Measurements from ENCODE around the gene DIPK1B.

The DIPK1B gene

DNA sequence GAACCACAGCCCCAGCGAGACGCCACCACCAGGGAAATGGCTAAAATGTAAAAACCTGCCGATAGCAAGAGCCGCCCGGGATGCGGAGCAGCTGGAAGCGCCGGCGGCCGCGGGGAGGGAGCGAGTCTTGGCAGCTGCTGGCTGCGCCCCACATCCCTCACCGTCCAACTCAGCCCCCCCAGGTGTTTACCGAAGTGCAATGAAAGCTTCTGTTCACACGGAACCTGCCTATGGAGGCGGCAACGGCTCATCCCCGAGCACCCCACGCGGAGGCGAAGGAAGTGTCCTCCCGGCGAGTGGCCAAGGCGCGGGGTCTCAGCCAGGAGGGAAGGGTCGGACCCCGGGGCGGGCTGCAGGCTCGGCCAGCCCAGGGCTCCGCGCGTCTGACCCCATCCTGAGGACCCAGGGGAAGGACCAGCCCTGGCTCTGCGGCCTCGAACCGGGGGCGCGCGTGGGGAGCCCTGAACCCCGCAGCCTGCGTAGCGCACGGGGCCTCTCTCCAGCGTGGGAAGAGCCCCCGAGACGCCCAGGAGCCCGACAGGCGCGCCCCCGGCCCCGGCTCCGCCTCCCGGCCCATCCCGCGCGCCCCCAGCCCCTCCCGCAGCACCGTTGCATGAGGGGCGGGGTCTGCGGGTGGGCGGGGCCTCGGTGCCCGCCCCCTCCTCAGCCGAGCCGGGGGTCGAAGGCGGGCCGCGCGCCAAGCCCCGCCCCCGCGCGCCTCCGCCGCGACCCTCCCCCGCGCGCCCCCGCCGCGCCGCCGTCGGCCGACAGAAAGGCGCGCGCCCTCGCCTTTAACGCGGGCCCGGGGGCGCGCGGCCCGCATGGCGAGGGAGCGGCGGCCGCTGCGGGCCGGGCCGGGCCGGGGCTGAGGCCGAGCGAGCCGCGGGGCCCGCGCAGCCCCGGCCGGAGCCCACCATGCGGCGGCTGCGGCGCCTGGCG is at the start of gene DIPK1B:
TSS of gene DIPK1B (plus strand) at position 822 of the 939 bp plus-strand sequence. CDS start at position 916, 94 bp downstream.
- no peak for DNase-seq (ENCODE audit: low read depth in 2 of 2)

DNA sequence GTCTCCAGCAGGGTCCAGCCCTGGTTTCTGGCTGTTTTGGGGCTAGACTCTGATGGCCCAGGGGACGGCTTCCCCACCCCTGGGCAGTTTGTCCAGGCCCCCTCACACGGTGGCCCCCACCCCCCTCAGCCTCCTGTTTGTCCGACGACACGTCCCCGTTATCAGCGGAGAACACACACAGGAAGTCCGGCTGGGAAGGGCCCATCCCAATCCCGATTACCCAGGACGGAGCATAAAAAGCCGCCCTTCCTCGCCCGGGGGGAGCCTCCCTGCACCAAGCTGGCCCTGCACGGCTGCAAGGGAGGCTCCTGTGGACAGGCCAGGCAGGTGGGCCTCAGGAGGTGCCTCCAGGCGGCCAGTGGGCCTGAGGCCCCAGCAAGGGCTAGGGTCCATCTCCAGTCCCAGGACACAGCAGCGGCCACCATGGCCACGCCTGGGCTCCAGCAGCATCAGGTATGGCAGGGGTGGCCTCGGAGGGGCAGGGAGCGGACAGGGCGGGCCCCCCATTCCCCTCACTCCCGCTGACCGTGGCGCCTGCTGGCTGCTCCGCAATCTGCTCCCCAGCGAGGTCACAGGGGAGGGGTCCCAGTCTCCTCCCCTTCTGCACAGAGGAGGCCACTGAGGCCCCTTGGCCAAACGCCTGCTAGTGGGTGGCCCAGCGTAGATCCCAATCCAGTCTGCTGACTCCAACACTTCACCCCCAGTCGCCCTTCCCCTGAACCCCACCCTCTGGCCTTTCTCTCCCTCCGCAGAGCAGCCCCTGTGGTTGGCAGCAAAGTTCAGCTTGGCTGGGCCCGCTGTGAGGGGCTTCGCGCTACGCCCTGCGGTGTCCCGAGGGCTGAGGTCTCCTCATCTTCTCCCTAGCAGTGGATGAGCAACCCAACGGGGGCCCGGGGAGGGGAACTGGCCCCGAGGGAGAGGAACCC is 49.5 kb upstream of the DIPK1B start, which contains the start of gene EGFL7:
TSS of gene EGFL7 (plus strand) at position 261 of the 926 bp plus-strand sequence. CDS start 5,367 bp downstream, outside the sequence.
- DNase-seq (ENCODE audit: low read depth in 2 of 2): no peak

DNA sequence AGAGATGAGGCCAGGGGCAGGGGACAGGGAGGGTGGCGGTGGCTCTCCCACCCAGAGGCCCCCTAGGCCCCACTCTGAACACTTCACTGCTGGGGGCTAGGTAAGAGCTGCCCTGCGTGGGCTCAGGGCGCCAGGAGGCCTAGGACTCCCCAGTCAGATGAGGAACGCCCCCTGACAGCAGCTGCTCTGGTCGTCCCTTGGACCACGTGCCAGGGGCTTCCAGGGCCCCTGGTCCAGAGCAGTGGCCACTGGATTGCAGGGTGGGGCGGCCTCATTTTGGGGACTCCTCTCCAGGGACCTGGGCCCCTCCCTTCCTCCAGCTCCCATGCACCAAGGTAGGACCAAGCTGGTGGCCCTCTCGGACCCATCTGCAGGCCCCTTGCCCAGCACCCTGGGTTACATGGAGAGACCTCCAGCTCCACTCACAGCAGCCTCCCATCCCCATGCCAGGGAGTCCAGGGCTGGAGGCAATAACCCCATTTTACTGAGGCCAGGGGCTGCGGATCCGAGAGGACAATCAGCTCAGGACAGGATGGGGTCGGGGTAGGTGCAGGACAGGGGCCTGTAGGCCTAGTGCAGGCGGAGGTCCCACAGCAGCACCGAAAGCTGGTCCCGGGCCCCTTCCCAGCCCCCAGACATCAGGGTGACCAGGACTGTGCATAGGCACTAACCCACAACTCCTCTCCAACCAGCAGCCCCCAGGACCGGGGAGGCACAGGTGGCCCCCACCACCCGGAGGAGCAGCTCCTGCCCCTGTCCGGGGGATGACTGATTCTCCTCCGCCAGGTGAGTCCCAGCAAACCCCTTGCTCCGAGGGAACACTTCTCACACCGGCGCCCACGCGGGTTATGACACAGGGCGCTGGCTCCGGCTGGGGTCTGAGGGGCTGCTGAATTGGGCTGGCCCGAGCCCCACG is 48.1 kb upstream of the DIPK1B start:
- DNase-seq (ENCODE audit: low read depth in 2 of 2): no peak

- DNase-seq (ENCODE audit: low read depth in 2 of 2): no peak
Measured at GRCh38 chr9:136665111-136665703, 47.2 kb upstream of the DIPK1B start.

- no peak for DNase-seq (ENCODE audit: low read depth in 2 of 2)
Measured at GRCh38 chr9:136665704-136666371, 46.5 kb upstream of the DIPK1B start.

DNA sequence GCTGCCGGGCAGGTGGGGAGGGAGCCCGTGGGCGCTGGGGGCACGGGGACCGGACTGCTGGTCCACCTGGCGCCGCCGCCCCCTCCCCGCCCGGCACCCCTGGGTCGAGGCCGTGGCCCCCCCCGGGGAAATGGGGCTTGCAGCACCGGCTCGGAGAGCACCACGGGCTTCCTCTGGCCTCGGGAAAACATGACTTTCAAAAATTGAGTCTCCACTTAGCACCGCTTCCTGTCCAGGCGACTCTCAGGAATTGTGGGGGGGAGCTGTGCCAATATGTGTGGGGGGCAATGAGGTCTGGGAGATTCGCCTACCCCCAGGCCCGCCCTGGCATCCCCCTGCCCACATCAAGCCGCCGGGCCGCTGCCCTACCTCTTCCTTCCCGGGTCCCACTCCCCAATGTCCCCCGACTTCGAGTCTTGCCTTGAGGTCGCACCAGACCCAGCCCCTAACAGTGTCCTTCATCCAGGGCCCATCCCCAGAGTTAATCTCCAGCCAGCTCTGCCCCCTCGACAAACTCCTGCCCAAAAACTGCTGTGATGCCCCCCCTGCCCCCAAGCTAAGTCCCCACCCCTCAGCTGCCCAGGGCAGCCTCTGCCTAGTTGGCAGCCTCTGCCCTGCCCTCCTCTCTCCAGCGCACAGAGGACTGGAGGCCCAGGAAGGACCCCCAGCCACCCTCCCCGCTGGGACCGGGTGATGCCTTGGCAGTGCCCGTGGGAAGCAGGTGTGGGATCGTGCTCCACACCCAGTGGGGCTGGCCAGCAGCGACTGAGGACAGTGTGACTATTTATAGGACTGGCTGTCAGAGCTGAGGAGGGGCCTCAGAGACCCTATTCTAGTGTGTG is 45.8 kb upstream of the DIPK1B start:
- DNase-seq (ENCODE audit: low read depth in 2 of 2): no peak

DNA sequence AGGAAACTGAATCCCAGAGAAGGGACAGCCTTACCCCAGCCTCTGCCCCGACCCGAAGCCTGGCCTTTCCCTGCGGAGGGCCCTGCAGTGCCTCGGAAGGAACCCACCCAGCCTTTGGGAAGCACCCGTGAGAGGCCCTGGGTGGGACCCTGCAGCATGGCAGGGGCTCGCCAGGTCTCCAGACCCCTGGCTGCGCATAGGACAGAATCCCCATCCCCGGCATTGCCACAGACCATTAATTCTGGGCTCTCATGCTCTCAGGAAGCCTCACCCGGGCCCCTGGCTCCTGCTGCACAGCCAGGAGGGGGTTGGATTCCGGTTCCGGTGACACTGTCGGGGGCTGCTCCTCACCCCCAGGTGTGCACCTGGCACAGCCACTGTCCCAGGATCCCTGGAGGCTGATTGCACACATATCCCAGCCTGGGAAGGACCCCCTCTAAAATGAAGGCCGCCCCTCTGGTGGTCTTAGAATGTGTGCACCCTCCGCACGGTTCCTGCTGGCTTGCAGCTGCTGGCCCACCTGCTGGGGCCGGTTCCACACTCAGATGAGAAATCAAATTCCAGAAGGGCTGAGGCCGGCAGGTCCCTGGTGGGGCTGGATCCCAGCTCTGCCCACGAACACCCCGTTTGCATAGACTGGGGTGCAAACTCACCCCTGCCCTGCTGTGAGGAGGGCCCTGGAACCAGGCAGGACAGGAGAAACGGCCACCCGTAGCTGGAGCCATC is 45.0 kb upstream of the DIPK1B start:
- DNase-seq (ENCODE audit: low read depth in 2 of 2): no peak

- DNase-seq (ENCODE audit: low read depth in 2 of 2): no peak
Measured at GRCh38 chr9:136667940-136668760, 44.2 kb upstream of the DIPK1B start.

- DNase-seq (ENCODE audit: low read depth in 2 of 2): no peak
Measured at GRCh38 chr9:136668983-136669790, 43.2 kb upstream of the DIPK1B start.

- no peak for DNase-seq (ENCODE audit: low read depth in 2 of 2)
Measured at GRCh38 chr9:136669791-136670464, 42.4 kb upstream of the DIPK1B start.

DNA sequence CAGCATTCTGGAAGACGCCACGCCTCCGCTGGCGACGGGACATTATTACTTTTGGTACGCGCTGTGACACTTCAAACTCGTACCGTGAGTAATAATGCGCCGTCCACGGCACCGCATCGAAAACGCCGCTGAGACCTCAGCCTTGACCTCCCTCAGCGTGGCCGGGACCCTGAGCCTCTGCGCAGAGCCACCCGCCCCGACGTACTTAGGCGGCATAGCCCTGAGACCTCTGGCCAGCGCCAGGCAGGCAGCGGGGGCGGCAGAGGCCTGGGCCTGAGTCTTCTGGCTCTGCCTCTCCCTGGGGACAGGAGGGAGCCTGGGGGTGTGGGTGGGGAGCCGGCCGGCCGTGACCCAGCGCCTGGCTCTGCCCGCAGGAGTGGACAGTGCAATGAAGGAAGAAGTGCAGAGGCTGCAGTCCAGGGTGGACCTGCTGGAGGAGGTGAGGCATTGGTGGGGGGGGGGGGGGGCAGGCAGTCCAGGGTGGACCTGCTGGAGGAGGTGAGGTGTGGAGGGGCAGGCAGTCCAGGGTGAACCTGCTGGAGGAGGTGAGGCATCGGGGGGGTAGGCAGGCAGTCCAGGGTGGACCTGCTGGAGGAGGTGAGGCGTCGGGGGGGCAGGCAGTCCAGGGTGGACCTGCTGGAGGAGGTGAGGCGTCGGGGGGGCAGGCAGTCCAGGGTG is 41.7 kb upstream of the DIPK1B start:
- DNase-seq (ENCODE audit: low read depth in 2 of 2): no peak

DNA sequence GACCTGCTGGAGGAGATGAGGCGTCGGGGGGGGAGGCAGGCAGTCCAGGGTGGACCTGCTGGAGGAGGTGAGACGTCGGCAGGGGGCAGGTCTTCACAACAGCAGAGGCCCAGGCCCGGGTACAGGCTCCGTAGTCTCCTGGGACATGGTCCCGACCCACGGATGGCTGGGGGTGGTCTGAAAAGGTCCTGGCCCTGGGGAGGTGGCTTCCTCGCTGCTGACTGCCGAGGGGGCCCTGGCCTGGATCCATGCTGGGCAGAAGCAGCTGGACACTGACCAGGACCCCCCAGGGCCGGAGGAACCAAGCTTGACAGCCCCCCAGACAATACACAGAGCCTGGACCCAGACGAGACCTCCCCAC is 41.1 kb upstream of the DIPK1B start:
- DNase-seq (ENCODE audit: low read depth in 2 of 2): no peak

- DNase-seq (ENCODE audit: low read depth in 2 of 2): no peak
Measured at GRCh38 chr9:136671646-136672430, 40.5 kb upstream of the DIPK1B start.

DNA sequence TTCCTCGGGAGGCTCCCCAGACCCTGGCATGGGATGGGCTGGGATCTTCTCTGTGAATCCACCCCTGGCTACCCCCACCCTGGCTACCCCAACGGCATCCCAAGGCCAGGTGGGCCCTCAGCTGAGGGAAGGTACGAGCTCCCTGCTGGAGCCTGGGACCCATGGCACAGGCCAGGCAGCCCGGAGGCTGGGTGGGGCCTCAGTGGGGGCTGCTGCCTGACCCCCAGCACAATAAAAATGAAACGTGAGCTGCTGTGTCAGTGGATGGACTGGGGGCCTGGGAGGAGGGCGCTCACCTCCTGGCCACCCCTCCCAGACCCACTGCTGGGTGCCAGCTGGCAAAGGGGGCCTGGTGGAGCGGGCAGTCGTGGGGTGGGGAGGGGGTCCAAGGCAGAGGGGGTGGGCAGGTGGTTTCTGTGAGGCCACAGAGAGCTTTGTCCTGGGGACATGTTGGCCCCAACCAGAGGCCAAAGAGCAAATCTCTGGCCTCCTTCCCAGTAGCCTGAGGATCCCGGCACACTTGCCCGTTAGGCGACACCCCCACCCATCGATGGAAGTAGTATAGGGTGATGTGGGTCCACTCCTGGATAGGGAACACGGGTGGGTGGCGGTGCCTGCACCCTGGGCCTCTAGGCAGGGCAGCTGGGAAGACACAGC is 39.8 kb upstream of the DIPK1B start:
- DNase-seq (ENCODE audit: low read depth in 2 of 2): no peak
